AML-193 (cell line): Measurements from ENCODE around the gene DNAJC5.
"Not testable (repeated sequence)": the region's sequence is repeated elsewhere in the genome, so short reads cannot be mapped to it uniquely, and the experiment has no call there.

Experiments
- DNase-seq, 2 experiments: peaks; one replicate each; lab custom pipeline; 2025; lab: John Stamatoyannopoulos, UW

Gene DNAJC5

GRCh38 chr20:63968136-63968927 is 73.4 kb downstream of the DNAJC5 start:
- DNase-seq = no peak

- no peak for DNase-seq
Measured at GRCh38 chr20:63968928-63969760, 74.2 kb downstream of the DNAJC5 start.

- peak in 1 of 2 experiments; percentile 12 for DNase-seq
Measured at GRCh38 chr20:63969838-63970713, 75.2 kb downstream of the DNAJC5 start, which contains the start of gene ZNF512B. Gene ZNF512B, minus strand, starts transcription at chr20:63969930. Its CDS starts 1,980 bp downstream, at chr20:63967950.

DNA sequence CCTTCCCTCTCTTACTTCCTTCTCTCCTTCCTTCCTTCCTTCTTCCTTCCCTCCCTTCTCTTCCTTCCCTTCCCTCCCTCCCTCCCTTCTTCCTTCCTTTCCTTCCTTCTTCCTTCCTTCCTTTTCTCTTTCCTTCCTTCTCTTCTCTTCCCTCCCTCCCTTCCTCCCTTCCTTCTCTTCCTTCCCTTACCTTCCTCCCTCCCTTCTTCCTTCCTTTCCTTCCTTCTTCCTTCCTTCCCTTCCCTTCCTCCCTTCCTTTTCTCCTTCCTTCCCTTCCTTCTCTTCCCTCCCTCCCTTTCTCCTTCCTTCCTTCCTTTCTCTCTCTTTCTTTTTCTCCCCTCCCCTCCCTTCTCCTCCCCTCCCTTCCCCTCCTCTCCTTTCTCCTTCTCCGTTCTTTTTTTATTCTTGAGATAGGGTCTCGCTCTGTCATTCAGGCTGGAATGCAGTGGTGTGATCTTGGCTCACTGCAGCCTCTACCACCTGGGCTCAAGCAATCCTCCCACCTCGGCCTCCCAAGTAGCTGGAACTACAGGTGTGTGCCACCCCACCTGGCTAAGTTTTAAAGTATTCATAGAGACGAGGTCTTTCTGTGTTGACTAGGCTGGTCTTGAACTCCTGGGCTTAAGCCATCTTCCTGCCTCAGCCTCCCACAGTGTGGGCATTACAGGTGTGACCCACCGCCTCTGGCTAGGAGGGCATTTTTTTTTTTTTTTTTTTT is 75.9 kb downstream of the DNAJC5 start:
- no peak for DNase-seq

GRCh38 chr20:63971960-63972311 is 77.0 kb downstream of the DNAJC5 start:
- DNase-seq = not testable (repeated sequence)

GRCh38 chr20:63972312-63973159 is 77.6 kb downstream of the DNAJC5 start:
- no peak for DNase-seq

GRCh38 chr20:63973160-63973479 is 78.2 kb downstream of the DNAJC5 start:
- no peak for DNase-seq

- peak; percentile 51 to 64 for DNase-seq
Measured at GRCh38 chr20:63973636-63974401, 78.9 kb downstream of the DNAJC5 start.

- DNase-seq = no peak
Measured at GRCh38 chr20:63974402-63975200, 79.7 kb downstream of the DNAJC5 start.

DNA sequence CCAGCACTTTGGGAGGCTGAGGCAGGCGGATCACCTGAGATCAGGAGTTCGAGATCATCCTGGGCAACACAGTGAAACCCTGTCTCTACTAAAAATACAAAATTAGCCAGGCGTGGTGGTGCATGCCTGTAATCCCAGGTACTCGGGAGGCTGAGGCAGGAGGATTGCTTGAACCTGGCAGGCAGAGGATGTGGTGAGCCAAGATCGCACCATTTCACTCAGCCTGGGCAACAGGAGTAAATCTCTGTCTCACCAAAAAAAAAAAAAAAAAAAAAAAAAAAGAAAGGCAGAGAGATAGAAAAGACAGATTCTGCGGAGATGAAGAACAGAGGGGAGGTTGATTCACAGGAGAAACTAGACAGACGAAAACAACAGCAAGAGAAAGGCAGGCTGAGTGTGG is 81.6 kb downstream of the DNAJC5 start:
- DNase-seq = not testable (repeated sequence)

GRCh38 chr20:63976980-63977738 is 82.2 kb downstream of the DNAJC5 start:
- no peak for DNase-seq

GRCh38 chr20:63977739-63978276 is 82.9 kb downstream of the DNAJC5 start:
- DNase-seq = peak; percentile 28 to 46

GRCh38 chr20:63978319-63979228 is 83.6 kb downstream of the DNAJC5 start:
- peak; percentile 19 to 26 for DNase-seq

- DNase-seq = no peak
Measured at GRCh38 chr20:63979229-63979556, 84.3 kb downstream of the DNAJC5 start.

- peak; percentile 16 to 25 for DNase-seq
Measured at GRCh38 chr20:63979557-63980316, 84.8 kb downstream of the DNAJC5 start, which contains the start of gene SAMD10. Gene SAMD10, minus strand, starts transcription at chr20:63979642. Its CDS starts 175 bp downstream, at chr20:63979467.

GRCh38 chr20:63980317-63980805 is 85.4 kb downstream of the DNAJC5 start:
- peak; percentile 15 to 25 for DNase-seq
